Stimulated activated naive CD8-positive, alpha-beta T cell treated with anti-CD3 and anti-CD28 coated beads, Interleukin-15, Interleukin-2, amounts not matched to agents 100 ng/mL and 50 ng/mL, for 24 hours (primary cell): ENCODE measurements around the gene FXYD7.
"Not testable (repeated sequence)": the region's sequence is repeated elsewhere in the genome, so short reads cannot be mapped to it uniquely, and the experiment has no call there.

ENCODE experiments used
- H3K27ac Mint-ChIP-seq: one replicate; pipeline ENCODE4 v1.8.0; 2021; ENCODE audit warnings: mild to moderate bottlenecking, mixed read lengths
- H3K27me3 Mint-ChIP-seq: one replicate; pipeline ENCODE4 v1.8.0; 2021; ENCODE audit warnings: mixed read lengths
- H3K36me3 Mint-ChIP-seq: one replicate; pipeline ENCODE4 v1.8.0; 2021; ENCODE audit warnings: low read depth, mixed read lengths
- H3K4me1 Mint-ChIP-seq: one replicate; pipeline ENCODE4 v1.8.0; 2021; ENCODE audit warnings: low read depth, mixed read lengths
- H3K4me3 Mint-ChIP-seq: one replicate; pipeline ENCODE4 v1.8.0; 2021; ENCODE audit warnings: mild to moderate bottlenecking, mixed read lengths
- H3K9me3 Mint-ChIP-seq: one replicate; pipeline ENCODE4 v1.8.0; 2021; ENCODE audit warnings: mixed read lengths

The FXYD7 gene

DNA sequence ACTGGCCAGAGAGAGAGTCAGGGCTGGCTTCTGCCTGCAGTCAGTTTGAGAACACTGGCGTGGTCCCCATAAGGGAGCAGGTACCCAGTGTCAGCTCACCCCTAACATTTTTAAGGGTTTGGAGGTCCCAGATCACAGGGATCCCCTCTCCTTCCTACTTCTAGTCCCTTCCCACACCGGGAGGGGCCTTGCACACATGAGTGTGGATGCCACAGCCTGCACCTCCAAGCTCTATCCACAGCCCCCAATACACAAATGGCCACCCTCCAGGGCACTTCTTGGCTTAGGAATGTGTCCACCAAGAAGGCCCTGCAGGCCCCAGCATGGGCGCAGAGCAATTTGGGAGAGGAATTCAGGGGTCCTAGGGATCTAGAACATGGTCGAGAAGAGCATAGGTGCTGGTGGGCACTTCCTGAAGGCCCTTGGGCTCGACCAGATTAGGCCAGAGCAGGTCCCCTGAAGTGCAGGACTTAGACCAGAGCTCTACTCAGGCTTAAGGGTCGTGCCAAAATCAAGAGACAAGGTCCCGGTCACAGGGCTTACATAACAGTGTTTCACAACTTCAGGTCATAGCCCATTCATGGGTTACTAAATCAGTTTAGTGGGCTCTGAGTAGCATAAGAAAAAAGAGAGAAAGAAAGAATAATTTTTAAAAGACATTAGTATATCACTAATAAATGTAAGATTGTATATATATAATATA is 27.5 kb downstream of the FXYD7 start:
- peaks cover 57% of the 10 kb centered on the region for H3K36me3 Mint-ChIP-seq
- peaks cover 8% of the 10 kb centered on the region for H3K9me3 Mint-ChIP-seq
- no peaks in the 10 kb centered on the region for H3K27me3 Mint-ChIP-seq
- peaks cover 46% of the 10 kb centered on the region for H3K4me1 Mint-ChIP-seq
- no peak overlapping the region for H3K27ac Mint-ChIP-seq
- no peak overlapping the region for H3K4me3 Mint-ChIP-seq

DNA sequence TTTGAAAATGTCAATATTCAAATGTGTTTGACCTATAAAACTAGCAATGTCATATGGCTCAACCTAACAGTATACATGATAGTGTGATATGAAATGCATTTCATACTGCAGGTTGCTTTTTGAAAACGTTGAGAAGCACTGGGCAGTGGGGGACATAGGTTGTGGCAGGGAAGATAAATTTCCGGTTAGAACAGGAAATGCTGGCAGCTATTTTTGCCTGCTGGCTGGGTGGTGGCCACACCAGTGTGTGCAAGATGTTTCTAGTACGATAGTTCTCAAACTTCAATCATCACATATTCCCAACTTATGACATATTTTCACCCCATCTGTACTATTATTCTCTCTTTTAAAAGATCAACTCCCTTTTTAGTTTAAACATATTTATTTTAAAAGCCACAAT is 28.7 kb downstream of the FXYD7 start:
- Mint-ChIP-seq H3K4me1 (peaks cover 43% of the 10 kb centered on the region), H3K4me3 (no peak overlapping the region), H3K27ac (peak overlapping the region; percentile 21), H3K27me3 (no peaks in the 10 kb centered on the region), H3K36me3 (peaks cover 45% of the 10 kb centered on the region), H3K9me3 (no peaks in the 10 kb centered on the region)

DNA sequence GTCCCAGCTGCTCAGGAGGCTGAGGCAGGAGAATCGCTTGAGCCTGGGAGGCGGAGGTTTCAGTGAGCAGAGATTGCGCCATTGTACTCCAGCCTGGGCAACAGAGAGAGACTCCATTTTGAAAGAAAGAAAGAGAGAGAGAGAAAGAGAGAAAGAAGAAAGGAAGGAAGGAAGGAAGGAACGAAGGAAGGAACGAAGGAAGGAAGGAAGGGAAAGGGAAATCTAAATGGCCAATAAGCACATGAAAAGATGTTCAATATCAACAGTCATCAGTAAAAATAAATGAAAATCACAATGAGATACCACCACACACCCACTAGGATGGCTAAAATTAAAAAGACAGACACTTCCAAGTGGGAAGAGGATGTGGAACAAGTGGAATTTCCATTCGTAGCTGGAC is 31.2 kb downstream of the FXYD7 start:
- peaks cover 30% of the 10 kb centered on the region for H3K36me3 Mint-ChIP-seq
- H3K9me3 Mint-ChIP-seq: peaks cover 8% of the 10 kb centered on the region
- peaks cover 32% of the 10 kb centered on the region for H3K4me1 Mint-ChIP-seq
- no peak overlapping the region for H3K4me3 Mint-ChIP-seq
- H3K27me3 Mint-ChIP-seq: no peaks in the 10 kb centered on the region
- H3K27ac Mint-ChIP-seq: no peak overlapping the region

DNA sequence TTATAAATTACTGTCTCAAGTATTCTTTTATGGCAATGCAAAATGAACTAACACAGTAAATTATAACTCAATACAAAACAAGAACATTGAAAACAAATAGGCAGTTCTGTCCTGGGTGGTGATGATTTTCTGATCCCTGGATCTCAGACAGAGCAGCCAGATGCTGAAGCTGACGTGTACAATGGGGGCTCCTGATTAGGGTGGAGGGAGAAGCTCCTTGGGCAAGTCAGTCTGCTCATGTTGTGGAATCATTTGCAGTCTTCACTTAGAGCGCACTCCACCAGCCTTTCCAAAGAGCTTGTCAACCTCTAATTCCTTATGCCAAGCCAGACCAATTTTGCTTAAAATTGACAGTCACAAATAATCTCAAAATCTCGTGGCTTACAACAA is 33.1 kb downstream of the FXYD7 start:
- peaks cover 8% of the 10 kb centered on the region for H3K9me3 Mint-ChIP-seq
- peaks cover 14% of the 10 kb centered on the region for H3K36me3 Mint-ChIP-seq
- H3K4me3 Mint-ChIP-seq: no peak overlapping the region
- H3K27me3 Mint-ChIP-seq: no peaks in the 10 kb centered on the region
- no peak overlapping the region for H3K27ac Mint-ChIP-seq
- peaks cover 39% of the 10 kb centered on the region for H3K4me1 Mint-ChIP-seq

DNA sequence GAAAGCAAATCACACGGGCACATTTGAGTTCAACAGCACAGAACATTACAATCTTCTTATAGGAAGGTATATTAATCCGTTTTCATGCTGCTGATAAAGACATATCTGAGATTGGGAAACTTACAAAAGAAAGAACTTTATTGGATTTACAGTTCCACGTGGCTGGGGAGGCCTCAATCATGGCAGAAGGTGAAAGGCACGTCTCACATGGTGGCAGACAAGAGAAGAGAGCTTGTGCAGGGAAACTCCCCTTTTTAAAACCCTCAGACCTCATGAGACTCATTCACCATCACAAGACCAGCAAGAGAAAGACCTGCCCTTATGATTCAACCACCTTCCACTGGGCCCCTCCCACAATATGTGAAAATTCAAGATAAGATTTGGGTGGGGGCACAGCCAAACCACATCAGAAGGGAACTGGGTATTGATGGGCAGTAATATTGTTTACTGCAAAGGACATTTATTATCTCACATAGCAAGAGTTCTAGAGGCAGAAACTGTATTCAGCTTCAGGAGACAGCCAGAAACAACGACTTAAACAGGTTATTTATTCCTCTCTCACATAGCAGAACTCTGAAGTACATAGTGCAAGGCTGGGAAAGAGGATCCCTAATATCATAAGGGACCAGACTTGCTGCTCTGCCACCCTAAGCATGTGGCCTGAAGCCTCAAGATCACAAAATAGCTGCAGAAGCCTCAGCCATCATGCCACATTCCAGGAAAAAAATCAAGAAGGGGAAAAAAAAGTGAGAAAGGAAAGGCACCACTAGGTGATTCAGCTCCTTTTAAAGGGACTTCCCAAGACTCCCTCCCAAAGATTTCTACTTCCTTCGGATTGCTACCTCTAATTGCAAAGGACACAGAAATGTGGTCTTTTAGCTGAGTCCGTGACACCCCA is 34.6 kb downstream of the FXYD7 start:
- Mint-ChIP-seq H3K27me3 (no peaks in the 10 kb centered on the region), H3K4me3 (no peak overlapping the region), H3K36me3 (peaks cover 14% of the 10 kb centered on the region), H3K4me1 (peaks cover 39% of the 10 kb centered on the region), H3K9me3 (peaks cover 8% of the 10 kb centered on the region), H3K27ac (peak overlapping the region; percentile 45)

DNA sequence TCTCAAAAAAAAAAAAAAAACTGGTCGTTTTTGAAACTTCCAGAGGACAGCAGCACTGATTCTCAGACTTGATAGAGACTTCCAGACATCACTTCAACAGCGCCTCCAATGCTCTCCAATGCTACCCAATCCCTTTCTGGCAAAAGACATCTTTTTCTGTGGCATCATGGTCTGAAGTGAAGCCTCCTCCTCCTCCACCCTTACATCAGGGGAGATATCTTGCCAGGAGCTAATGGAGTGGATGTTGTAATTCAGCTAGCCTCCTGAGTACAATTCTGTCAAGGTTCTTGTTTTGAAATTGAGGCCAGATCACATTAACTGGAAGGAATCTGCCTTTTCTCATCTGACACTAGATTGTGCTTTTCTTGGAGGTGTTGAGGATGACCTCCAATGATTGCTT is 35.6 kb downstream of the FXYD7 start:
- Mint-ChIP-seq H3K4me1 (peaks cover 39% of the 10 kb centered on the region), H3K27ac (no peak overlapping the region), H3K36me3 (peaks cover 14% of the 10 kb centered on the region), H3K9me3 (peaks cover 8% of the 10 kb centered on the region), H3K4me3 (no peak overlapping the region), H3K27me3 (no peaks in the 10 kb centered on the region)

DNA sequence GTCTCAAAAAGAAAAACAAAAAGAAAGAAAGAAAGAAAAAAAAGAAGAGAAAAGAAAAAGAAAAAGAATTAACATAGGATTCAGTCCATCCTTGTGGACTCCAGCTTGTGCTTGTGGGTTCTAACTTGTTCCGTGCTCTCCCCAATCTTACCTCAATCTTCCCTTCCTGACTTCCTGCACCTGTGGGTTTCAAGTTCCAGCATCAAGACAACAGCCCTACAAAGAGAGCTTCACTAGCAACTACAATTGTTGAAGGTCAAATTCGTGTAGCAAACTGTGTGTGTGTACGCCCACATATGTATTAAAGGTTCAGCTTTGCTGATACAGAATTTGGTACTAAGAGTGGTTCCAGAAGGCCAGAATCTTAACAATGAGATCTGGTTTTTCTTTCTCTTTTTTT is 36.8 kb downstream of the FXYD7 start:
- Mint-ChIP-seq H3K4me3 (no peak overlapping the region), H3K4me1 (peaks cover 41% of the 10 kb centered on the region), H3K27me3 (no peaks in the 10 kb centered on the region), H3K36me3 (peaks cover 14% of the 10 kb centered on the region), H3K27ac (no peak overlapping the region), H3K9me3 (peaks cover 16% of the 10 kb centered on the region)

DNA sequence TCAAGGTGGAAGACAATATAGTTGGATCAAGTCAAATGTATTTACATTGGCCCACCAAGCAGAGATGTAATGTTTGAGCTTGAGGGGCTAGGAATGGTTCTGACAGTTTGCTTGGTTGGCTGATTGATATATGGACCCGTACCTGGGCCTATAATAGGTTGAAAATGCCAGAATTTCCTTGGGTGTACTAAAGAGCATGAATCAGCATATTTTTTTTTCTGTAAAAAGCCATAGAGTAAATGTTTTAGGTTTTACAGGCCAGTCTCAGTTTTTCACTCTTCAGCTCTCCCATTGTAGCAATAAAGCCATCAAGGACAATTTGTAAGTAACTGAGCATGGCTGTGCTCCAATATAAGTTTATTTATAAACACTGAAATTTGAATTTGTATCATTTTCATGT is 38.3 kb downstream of the FXYD7 start:
- Mint-ChIP-seq H3K27me3 (no peaks in the 10 kb centered on the region), H3K27ac (no peak overlapping the region), H3K4me3 (no peak overlapping the region), H3K4me1 (peaks cover 27% of the 10 kb centered on the region), H3K36me3 (peaks cover 10% of the 10 kb centered on the region), H3K9me3 (peaks cover 21% of the 10 kb centered on the region)

DNA sequence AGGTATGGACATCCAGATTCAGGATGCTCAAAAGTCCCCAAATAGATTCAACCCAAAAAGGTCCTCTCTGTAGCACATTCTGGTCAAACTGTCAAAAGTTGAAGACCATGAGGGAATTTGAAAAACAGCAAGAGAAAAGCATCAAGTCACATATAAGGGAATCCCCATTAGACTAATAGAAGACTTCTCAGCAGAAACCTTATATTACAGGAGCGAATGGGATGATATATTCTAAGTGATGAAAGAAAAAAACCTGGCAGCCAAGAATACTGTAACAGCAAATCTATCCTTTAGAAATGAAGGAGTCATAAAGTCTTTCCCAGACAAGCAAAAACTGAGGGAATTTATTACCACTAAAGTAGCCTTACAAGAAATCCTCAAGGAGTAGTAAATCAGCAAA is 41.2 kb downstream of the FXYD7 start:
- Mint-ChIP-seq H3K9me3 (peaks cover 14% of the 10 kb centered on the region), H3K27ac (no peak overlapping the region), H3K27me3 (no peaks in the 10 kb centered on the region), H3K4me1 (peaks cover 12% of the 10 kb centered on the region), H3K36me3 (no peaks in the 10 kb centered on the region), H3K4me3 (no peak overlapping the region)

DNA sequence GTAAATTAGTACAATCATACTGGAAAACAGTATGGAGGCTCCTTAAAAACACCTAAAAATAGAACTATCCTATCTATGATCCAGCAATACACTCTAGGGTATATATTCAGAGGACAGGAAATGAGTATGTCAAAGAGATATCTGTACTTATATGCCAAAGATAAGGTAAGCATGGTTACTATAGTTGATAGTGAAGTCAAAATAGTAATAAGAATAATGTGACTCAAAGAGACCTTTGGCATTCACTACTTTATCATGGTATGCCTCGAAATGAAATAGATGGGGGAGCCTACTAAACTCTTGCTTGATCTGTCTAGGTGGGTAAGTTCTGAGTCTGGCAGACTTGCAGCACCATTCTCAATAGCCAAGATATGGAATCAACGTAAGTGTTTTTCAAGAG is 41.8 kb downstream of the FXYD7 start:
- H3K27ac Mint-ChIP-seq: no peak overlapping the region

DNA sequence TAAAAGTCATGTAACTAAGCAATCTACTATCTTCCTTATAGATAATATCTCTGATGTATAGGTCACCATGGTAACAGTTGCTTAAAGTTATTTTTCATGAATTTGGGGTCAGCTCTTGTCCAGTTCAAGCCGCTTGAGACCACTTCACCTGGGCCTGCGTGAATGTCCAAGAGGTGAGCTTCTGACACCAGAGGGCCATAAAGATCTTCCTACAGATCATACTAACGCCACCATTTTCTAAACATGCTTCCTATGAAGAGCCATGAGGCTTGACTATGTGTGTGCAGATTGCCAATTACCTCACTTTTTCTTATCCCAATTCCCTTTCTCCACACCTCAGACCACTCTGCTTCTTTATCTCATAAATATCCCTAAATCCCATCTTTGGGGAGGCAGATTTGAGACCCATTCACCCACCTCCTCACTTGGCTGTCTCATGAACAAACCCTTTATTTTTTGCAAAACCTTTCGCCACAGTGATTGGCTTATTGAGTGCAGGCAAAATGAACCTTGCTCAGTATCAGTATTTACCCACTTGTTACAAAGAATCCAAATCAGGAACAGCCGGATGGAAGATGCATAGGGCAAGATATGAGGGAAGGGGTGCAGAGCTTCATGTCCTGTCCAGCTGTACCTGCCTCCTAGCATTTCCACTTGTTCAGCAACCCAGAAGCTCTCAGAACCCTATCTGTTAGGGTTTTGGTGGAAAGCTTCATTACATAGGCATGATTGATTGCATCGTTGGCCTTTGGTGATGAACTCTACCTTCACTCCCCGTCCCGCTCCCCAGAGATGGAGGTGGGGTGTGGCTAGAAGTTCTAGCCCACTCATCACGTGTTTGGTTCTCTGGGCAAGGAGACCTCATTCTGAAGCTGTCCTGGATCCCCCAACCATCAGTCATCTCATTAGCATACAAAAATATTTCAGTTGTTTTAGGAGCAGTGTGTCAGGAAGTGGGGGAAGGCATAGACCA is 51.2 kb downstream of the FXYD7 start:
- Mint-ChIP-seq H3K27ac (no peak overlapping the region), H3K9me3 (peaks cover 3% of the 10 kb centered on the region), H3K4me3 (no peak overlapping the region), H3K36me3 (peaks cover 4% of the 10 kb centered on the region), H3K4me1 (peaks cover 7% of the 10 kb centered on the region), H3K27me3 (no peaks in the 10 kb centered on the region)

More for the DNA sequence above, 41.8 kb downstream of the FXYD7 start:
- Mint-ChIP-seq H3K4me1 (peaks cover 6% of the 10 kb centered on the region), H3K27me3 (no peaks in the 10 kb centered on the region), H3K9me3 (peaks cover 14% of the 10 kb centered on the region), H3K36me3 (no peaks in the 10 kb centered on the region), H3K4me3 (no peak overlapping the region)

DNA sequence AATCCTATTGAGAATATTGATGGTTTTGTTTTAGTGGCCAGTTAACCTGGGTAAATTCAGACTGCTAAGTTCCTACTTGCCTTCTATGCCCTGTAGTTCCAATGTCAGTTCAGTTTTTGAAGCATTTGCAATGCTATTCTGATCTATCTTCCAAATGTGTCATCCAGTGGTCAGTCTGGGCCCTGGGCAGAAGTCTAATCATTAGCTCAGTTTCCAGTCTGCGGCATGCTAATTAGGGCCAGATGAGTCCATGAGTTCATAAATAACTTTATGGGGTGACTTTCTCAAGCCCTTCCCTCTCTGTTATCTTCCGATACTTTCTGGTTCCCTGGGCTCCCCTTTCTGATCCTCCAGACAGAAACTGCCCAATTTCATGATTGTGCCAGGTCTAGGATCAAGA is 52.8 kb downstream of the FXYD7 start:
- Mint-ChIP-seq H3K27me3 (no peaks in the 10 kb centered on the region), H3K27ac (no peak overlapping the region), H3K9me3 (peaks cover 3% of the 10 kb centered on the region), H3K36me3 (peaks cover 4% of the 10 kb centered on the region), H3K4me1 (peaks cover 8% of the 10 kb centered on the region), H3K4me3 (no peak overlapping the region)

DNA sequence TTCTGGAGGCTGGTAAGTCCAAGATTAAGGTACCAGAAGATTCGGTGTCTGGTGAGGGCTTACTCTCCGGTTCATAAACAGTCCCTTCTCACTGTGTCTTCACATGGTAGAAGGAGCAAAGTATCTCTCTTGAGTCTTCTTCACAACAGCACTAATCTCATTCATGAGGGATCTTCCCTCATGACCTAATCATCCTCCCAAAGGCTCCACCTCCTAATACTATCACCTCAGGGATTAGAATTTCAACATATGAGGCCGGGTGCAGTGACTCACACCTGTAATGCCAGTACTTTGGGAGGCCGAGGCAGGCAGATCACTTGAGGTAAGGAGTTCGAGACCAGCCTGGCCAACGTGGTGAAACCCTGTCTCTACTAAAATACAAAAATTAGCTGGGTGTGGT is 53.8 kb downstream of the FXYD7 start:
- not testable (repeated sequence) for H3K4me3 Mint-ChIP-seq, H3K36me3 Mint-ChIP-seq, H3K27me3 Mint-ChIP-seq, H3K9me3 Mint-ChIP-seq, H3K27ac Mint-ChIP-seq
- peaks cover 18% of the 10 kb centered on the region for H3K4me1 Mint-ChIP-seq

DNA sequence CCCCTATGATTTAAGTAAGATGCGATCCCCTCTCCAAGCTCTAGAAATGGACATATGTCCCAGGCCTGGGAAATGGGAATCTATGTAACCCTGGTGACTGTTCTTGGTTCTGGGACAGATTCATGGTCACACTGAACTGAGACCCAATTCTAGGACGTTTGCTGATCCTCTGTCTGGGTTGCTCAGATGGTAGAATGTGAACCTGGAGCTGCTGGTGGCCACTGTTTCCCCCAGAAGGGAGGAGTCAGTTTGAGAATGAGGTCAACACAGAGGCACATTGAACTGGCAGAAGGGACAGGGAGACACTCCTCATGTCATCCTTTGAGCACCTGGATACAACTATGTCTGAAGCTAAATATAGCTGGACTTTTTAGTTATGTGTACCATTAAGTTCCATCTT is 56.4 kb downstream of the FXYD7 start:
- Mint-ChIP-seq H3K27ac (no peak overlapping the region), H3K4me3 (no peak overlapping the region), H3K27me3 (no peaks in the 10 kb centered on the region), H3K9me3 (no peaks in the 10 kb centered on the region), H3K36me3 (no peaks in the 10 kb centered on the region), H3K4me1 (peaks cover 44% of the 10 kb centered on the region)
